K562 (cell line): ENCODE data around the gene N4BP2. TPM values are rescaled to one million over a fixed set of nuclear protein-coding genes. Genes with fewer than 3 reads are reported as not detected.
A peak's percentile ranks its signal among the peaks of the same experiment; 100 is the strongest.

Source experiments
- ATAC-seq: fragments of 200-7000 bp; cut with Tn5 transposase; 3 replicates; pipeline ENCODE4 v1.9.1; 2020; ENCODE audit warnings: moderate library complexity
- BruUV-seq: library from RNA; stranded (reverse); fragments of 400-500 nt; replicated peaks from 2 replicates; lab custom pipeline; 2021; lab: Mats Ljungman, UMichigan
- CTCF ChIA-PET: fragments of 300-600 bp; formaldehyde crosslinking; extraction: SDS; loops from one replicate; lab custom pipeline; 2021; ENCODE audit warnings: low intra/inter-chr PET ratio; lab: Yijun Ruan, JAX
- POLR2A ChIA-PET: fragments of 300-600, 350-650 bp; sonication (Branson Sonifier 250); formaldehyde crosslinking; extraction: SDS; loops from one replicate; lab custom pipeline; 2021; ENCODE audit warnings: antibody characterized with exemption, inconsistent platforms; lab: Yijun Ruan, JAX
- DNase-seq, 4 experiments: peaks; one replicate each; pipeline versions ENCODE4 v3.0.0 to v3.0.0-alpha.2; 2011 to 2018; ENCODE audit warnings: low spot score in 3 of 4, mixed read lengths in 3 of 4; ENCODE audit errors: extremely low read depth in 1 of 4
- FAIRE-seq: peaks from 2 replicates; lab custom pipeline; 2011; peaks lifted over from hg19 to GRCh38; lab: Jason Lieb, UNC
- H2AFZ ChIP-seq: 2 replicates; pipeline ENCODE4 v1.6.0; 2011; ENCODE audit warnings: low read depth, low read length, control low read depth, inconsistent platforms
- H3K27ac ChIP-seq: fragments of 200-600 bp; 3 replicates; pipeline ENCODE4 v1.8.0; 2011; ENCODE audit warnings: low read depth, mild to moderate bottlenecking, control low read depth, inconsistent platforms, low read length, moderate library complexity, mixed read lengths; ENCODE audit errors: extremely low read depth
- H3K27me3 ChIP-seq, 2 experiments: fragments of 300-600 bp in 1 of 2; 2 replicates in 1 of 2; 3 replicates in 1 of 2; pipeline versions ENCODE4 v1.6.0 to v1.8.0; 2011; ENCODE audit warnings: inconsistent platforms in 2 of 2, low read length in 2 of 2, mild to moderate bottlenecking in 1 of 2, mixed read lengths in 1 of 2, moderate library complexity in 1 of 2; ENCODE audit not compliant: control insufficient read depth in 2 of 2, insufficient read depth in 2 of 2
- H3K36me3 ChIP-seq: fragments of 300-600 bp; 3 replicates; pipeline ENCODE4 v1.8.0; 2011; ENCODE audit warnings: mild to moderate bottlenecking, low read length, inconsistent platforms; ENCODE audit not compliant: control insufficient read depth, insufficient read depth
- H3K4me1 ChIP-seq, 2 experiments: fragments of 200-600 bp in 1 of 2; replicated peaks in 1 of 2; 2 replicates in 1 of 2; 3 replicates in 1 of 2; pipeline versions ENCODE4 v1.5.1 to v1.8.0; 2011; ENCODE audit warnings: inconsistent platforms in 2 of 2, low read length in 2 of 2, mild to moderate bottlenecking in 1 of 2, mixed read lengths in 1 of 2, moderate library complexity in 1 of 2; ENCODE audit not compliant: control insufficient read depth in 2 of 2, insufficient read depth in 2 of 2
- H3K4me2 ChIP-seq: 2 replicates; pipeline ENCODE4 v1.6.1; 2011; ENCODE audit warnings: low read length, control low read depth, inconsistent platforms, mixed read lengths; ENCODE audit not compliant: insufficient read depth
- H3K4me3 ChIP-seq: fragments of 200-600 bp; sonication (generic), shearing (Covaris generic); 2 replicates; pipeline ENCODE4 v1.5.1; 2016; ENCODE audit warnings: control low read depth, inconsistent platforms
- H3K79me2 ChIP-seq: fragments of 200-600 bp; 3 replicates; pipeline ENCODE4 v1.8.0; 2011; ENCODE audit warnings: low read length, inconsistent platforms; ENCODE audit not compliant: control insufficient read depth, insufficient read depth
- H3K9ac ChIP-seq, 2 experiments: 2 replicates each; pipeline versions ENCODE4 v1.6.0 to v1.6.1; 2011; ENCODE audit warnings: low read depth in 2 of 2, low read length in 2 of 2, control low read depth in 1 of 2, inconsistent platforms in 1 of 2, mild to moderate bottlenecking in 1 of 2, mixed read lengths in 1 of 2; ENCODE audit not compliant: insufficient read depth in 1 of 2
- H3K9me1 ChIP-seq: one replicate; pipeline ENCODE4 v1.6.0; 2011; ENCODE audit warnings: inconsistent platforms, mild to moderate bottlenecking, low read length, moderate library complexity; ENCODE audit not compliant: control insufficient read depth, insufficient read depth
- H3K9me3 ChIP-seq: replicated peaks from 2 replicates; pipeline ENCODE4 v1.5.1; 2011; ENCODE audit warnings: low read depth, low read length, inconsistent platforms; ENCODE audit not compliant: control insufficient read depth, insufficient read depth
- H4K20me1 ChIP-seq: replicated peaks from 2 replicates; pipeline ENCODE4 v1.6.1; 2011; ENCODE audit warnings: low read length, inconsistent platforms, mixed read lengths; ENCODE audit not compliant: control insufficient read depth, insufficient read depth
- C11orf30 ChIP-seq: fragments of 450-650 bp; IDR thresholded peaks from 2 replicates; pipeline ENCODE4 v1.6.1; 2016; ENCODE audit warnings: low read depth, mild to moderate bottlenecking
- PBX2 ChIP-seq, 2 experiments: IDR thresholded peaks in 1 of 2; conservative IDR thresholded peaks in 1 of 2; 2 replicates each; pipeline ENCODE4 v1.6.1; 2016; ENCODE audit warnings: low read depth in 2 of 2, mild to moderate bottlenecking in 1 of 2, missing compliant biosample characterization in 1 of 2, missing genetic modification characterization in 1 of 2, moderate library complexity in 1 of 2
- RAD21 ChIP-seq, 2 experiments: fragments of 250-450 bp in 1 of 2; fragments of 450-650 bp in 1 of 2; sonication (Bioruptor Pico) in 1 of 2; formaldehyde crosslinking in 1 of 2; IDR thresholded peaks in 1 of 2; conservative IDR thresholded peaks in 1 of 2; 2 replicates each; pipeline versions ENCODE4 v1.4.0 to v1.8.0; 2020 to 2022; ENCODE audit warnings: mild to moderate bottlenecking in 2 of 2, moderate library complexity in 1 of 2
- ZNF316 ChIP-seq: fragments of 450-650 bp; IDR thresholded peaks from 2 replicates; pipeline ENCODE4 v1.6.1; 2016
- ZZZ3 ChIP-seq: fragments of 450-650 bp; IDR thresholded peaks from 2 replicates; pipeline ENCODE4 v1.6.1; 2016; ENCODE audit warnings: antibody characterized with exemption, mild to moderate bottlenecking, moderate library complexity
- in situ Hi-C: fragments of 300-500 bp; cut with MboI; formaldehyde crosslinking; loops from 4 replicates; pipeline ENCODE4 v1.15.0; 2018; ENCODE audit warnings: inconsistent platforms, mixed read lengths
- intact Hi-C: fragments of 100-400 bp; cut with micrococcal nuclease; formaldehyde crosslinking; loops from 2 replicates; pipeline ENCODE4 v1.14.2; 2022
- polyA plus RNA-seq, 8 experiments: library from polyadenylated mRNA; depleted of rRNA in 4 of 8; stranded (reverse) in 5 of 8; unstranded in 3 of 8; fragments of >200 nt; fragmentation: Nextera tagmentation in 2 of 8; fragmentation: Illumina TruSeq in 1 of 8; extraction: Ambion mirVana in 2 of 8; extraction: Trizol in 1 of 8; gene quantifications; 2 replicates each; pipeline versions ENCODE4 v1.2.1 to v1.2.3, GENCODE V29; 2011 to 2014; ENCODE audit warnings: inconsistent platforms in 1 of 8, missing spikeins in 1 of 8
- total RNA-seq, 7 experiments: library from RNA; depleted of rRNA in 6 of 7; stranded (reverse); fragments of >200 nt in 6 of 7; fragmentation: Illumina TruSeq in 2 of 7; extraction: Trizol in 2 of 7; gene quantifications; 2 replicates each; pipeline versions ENCODE4 v1.2.1 to v1.2.3, GENCODE V29; 2011 to 2021; ENCODE audit warnings: low replicate concordance in 1 of 7

N4BP2 gene
- total and polyA plus RNA-seq, 9 of the 15 experiments (the other 6 are each of a cell fraction or from before 2014, with no cell fraction given): 2.7 to 12.6 (median 7.6) TPM

DNA sequence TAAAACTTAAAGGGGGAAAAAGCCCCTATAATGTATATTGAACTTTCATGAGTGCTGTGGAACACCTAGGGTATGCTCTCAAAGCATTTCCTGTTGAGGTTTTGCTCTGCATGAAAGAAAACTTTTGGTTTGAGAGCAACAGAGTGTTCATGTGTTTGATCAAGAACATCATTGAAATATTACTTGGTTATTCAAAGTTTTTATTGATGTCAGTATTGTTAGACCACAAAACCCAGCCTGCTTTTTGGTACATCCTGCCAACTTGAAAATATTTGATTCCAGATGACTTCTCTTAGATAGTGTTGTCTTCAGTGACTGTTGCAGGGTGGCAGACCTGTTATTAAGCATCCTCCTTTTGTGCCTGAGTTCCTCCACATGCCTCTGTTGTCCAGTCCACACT is 68.0 kb downstream of the N4BP2 start (continued):
- TF ChIP-seq RAD21 (CRISPR knock-in tag; conservative IDR thresholded peaks at IDR 0.05 in 1 of 2, IDR thresholded peaks at IDR 0.05 in 1 of 2): no peak
- TF ChIP-seq ZZZ3: no peak
- TF ChIP-seq, all 486 proteins: peak for 0

GRCh38 chr4:40130401-40131036 is 73.9 kb downstream of the N4BP2 start:
- TF ChIP-seq C11orf30 (peak; percentile 51; the same call in 1 of the 2 replicates), PBX2 (CRISPR knock-in tag; IDR thresholded peaks at IDR 0.05; ENCODE audit: low read depth) (no peak), PBX2 (tag; conservative IDR thresholded peaks at IDR 0.05; ENCODE audit: low read depth) (no peak), ZNF316 (peak; percentile 80)
- H3K4me1 ChIP-seq: no peaks in the 10 kb centered on the region; a peak in 2 of 5 replicates
- no peak overlapping the region for H3K27ac ChIP-seq
- no peaks in the 10 kb centered on the region for H3K9me1 ChIP-seq
- no peaks in the 10 kb centered on the region for H3K79me2 ChIP-seq
- FAIRE-seq (no peak), ATAC-seq (no peak), DNase-seq (no peak)
- H4K20me1 ChIP-seq: no peaks in the 10 kb centered on the region
- intact Hi-C loops: no loop called here
- H3K9me3 ChIP-seq: no peaks in the 10 kb centered on the region
- ChIA-PET CTCF (no interaction called here), POLR2A (interaction anchor here (0.6 to 1.9 kb wide), 4 partner anchors 9 to 590 kb away, joined by 3 to 10 read pairs (median 3); no protein-coding TSS in a partner anchor)
- H3K36me3 ChIP-seq: no peaks in the 10 kb centered on the region; the same call in 2 of the 3 replicates
- no peaks in the 10 kb centered on the region for H3K27me3 ChIP-seq
- H2AFZ ChIP-seq: no peak overlapping the region
- H3K9ac ChIP-seq: no peak overlapping the region
- in situ Hi-C loops: no loop called here
- no peak overlapping the region for H3K4me2 ChIP-seq
- no TSS peak for BruUV-seq
- H3K4me3 ChIP-seq: no peak overlapping the region
